HepG2 (cell line): ENCODE data around the gene TCAIM. TPM values are rescaled to one million over a fixed set of nuclear protein-coding genes. Genes with fewer than 3 reads are reported as not detected.
A peak's percentile ranks its signal among the peaks of the same experiment; 100 is the strongest.

Experiments
- ATF4 ChIP-seq, 2 experiments: fragments of 450-650 bp in 1 of 2; sonication (generic) in 1 of 2; formaldehyde crosslinking; IDR thresholded peaks; 2 replicates each; pipeline versions ENCODE4 v1.5.0 to v1.8.0; 2020 to 2022; ENCODE audit warnings: mild to moderate bottlenecking in 1 of 2, missing genetic modification reagents in 1 of 2
- CEBPG ChIP-seq: IDR thresholded peaks from 2 replicates; pipeline ENCODE4 v1.6.1; 2016
- CHD4 ChIP-seq: fragments of 200-600 bp; sonication (generic); IDR thresholded peaks from 2 replicates; pipeline ENCODE4 v1.7.0; 2017; ENCODE audit warnings: mild to moderate bottlenecking, low read length, borderline replicate concordance
- DRAP1 ChIP-seq: IDR thresholded peaks from 2 replicates; pipeline ENCODE4 v1.6.1; 2016; ENCODE audit warnings: missing genetic modification reagents, missing compliant biosample characterization
- GLMP ChIP-seq: sonication (generic); formaldehyde crosslinking; IDR thresholded peaks from 2 replicates; pipeline ENCODE4 v1.9.0; 2021; ENCODE audit warnings: missing genetic modification reagents, mild to moderate bottlenecking, borderline replicate concordance
- HOXA9 ChIP-seq: sonication (generic); formaldehyde crosslinking; IDR thresholded peaks from 2 replicates; pipeline ENCODE4 v1.8.1; 2022; ENCODE audit warnings: missing genetic modification reagents, mild to moderate bottlenecking, moderate library complexity, borderline replicate concordance
- IRF9 ChIP-seq: sonication (generic); formaldehyde crosslinking; IDR thresholded peaks from 2 replicates; pipeline ENCODE4 v1.8.0; 2022; ENCODE audit warnings: missing genetic modification reagents, mild to moderate bottlenecking, borderline replicate concordance
- MAX ChIP-seq: IDR thresholded peaks from 2 replicates; pipeline ENCODE4 v1.6.1; 2012; ENCODE audit warnings: inconsistent platforms
- NFE2L2 ChIP-seq: fragments of 150-350 bp; IDR thresholded peaks from 2 replicates; pipeline ENCODE4 v1.6.1; 2014; ENCODE audit warnings: low read length
- NR2C2 ChIP-seq: sonication (generic); formaldehyde crosslinking; IDR thresholded peaks from 2 replicates; pipeline ENCODE4 v1.4.0; 2020; ENCODE audit warnings: missing genetic modification reagents, mild to moderate bottlenecking, moderate library complexity, borderline replicate concordance
- SCMH1 ChIP-seq: sonication (generic); formaldehyde crosslinking; IDR thresholded peaks from 2 replicates; pipeline ENCODE4 v1.9.0; 2021; ENCODE audit warnings: missing genetic modification reagents, mild to moderate bottlenecking, borderline replicate concordance
- THAP9 ChIP-seq: sonication (generic); formaldehyde crosslinking; IDR thresholded peaks from 2 replicates; pipeline ENCODE4; 2020; ENCODE audit warnings: missing genetic modification reagents, mild to moderate bottlenecking, borderline replicate concordance
- ZNF234 ChIP-seq: sonication (generic); formaldehyde crosslinking; conservative IDR thresholded peaks from 2 replicates; pipeline ENCODE4 v1.5.1; 2020; ENCODE audit warnings: mild to moderate bottlenecking, missing genetic modification reagents
- ZNF326 ChIP-seq: sonication (generic); formaldehyde crosslinking; IDR thresholded peaks from 2 replicates; pipeline ENCODE4 v1.4.0; 2020; ENCODE audit warnings: missing genetic modification reagents, borderline replicate concordance
- ZNF451 ChIP-seq: sonication (generic); formaldehyde crosslinking; IDR thresholded peaks from 2 replicates; pipeline ENCODE4 v1.5.0; 2020; ENCODE audit warnings: mild to moderate bottlenecking, missing genetic modification reagents
- ZNF460 ChIP-seq: sonication (generic); formaldehyde crosslinking; IDR thresholded peaks from 2 replicates; pipeline ENCODE4 v1.5.1; 2020; ENCODE audit warnings: missing genetic modification reagents, mild to moderate bottlenecking, borderline replicate concordance
- ZNF530 ChIP-seq: sonication (generic); formaldehyde crosslinking; IDR thresholded peaks from 2 replicates; pipeline ENCODE4 v1.5.0; 2020; ENCODE audit warnings: low read depth, mild to moderate bottlenecking, missing genetic modification reagents
- ZNF563 ChIP-seq: sonication (generic); formaldehyde crosslinking; IDR thresholded peaks from 2 replicates; pipeline ENCODE4 v1.8.0; 2022; ENCODE audit warnings: mild to moderate bottlenecking, moderate library complexity, missing genetic modification reagents
- ZNF580 ChIP-seq: IDR thresholded peaks from 2 replicates; pipeline ENCODE4 v1.6.1; 2016; ENCODE audit warnings: low read depth, borderline replicate concordance
- ZNF629 ChIP-seq: sonication (generic); formaldehyde crosslinking; conservative IDR thresholded peaks from 2 replicates; pipeline ENCODE4 v1.5.0; 2020; ENCODE audit warnings: missing genetic modification reagents
- ZNF747 ChIP-seq: sonication (generic); formaldehyde crosslinking; IDR thresholded peaks from 2 replicates; pipeline ENCODE4 v1.8.1; 2023; ENCODE audit warnings: missing genetic modification reagents, mild to moderate bottlenecking, borderline replicate concordance
- ZNF883 ChIP-seq: sonication (generic); formaldehyde crosslinking; IDR thresholded peaks from 2 replicates; pipeline ENCODE4 v1.5.1; 2020; ENCODE audit warnings: mild to moderate bottlenecking, missing genetic modification reagents; ENCODE audit errors: not compliant biosample characterization
- ZZZ3 ChIP-seq: sonication (generic); formaldehyde crosslinking; IDR thresholded peaks from 2 replicates; pipeline ENCODE4 v1.4.0; 2020; ENCODE audit warnings: missing genetic modification reagents, mild to moderate bottlenecking, borderline replicate concordance
- polyA plus RNA-seq, 8 experiments: library from polyadenylated mRNA; depleted of rRNA in 3 of 8; stranded (reverse) in 7 of 8; unstranded in 1 of 8; fragments of >200 nt; fragmentation: Illumina TruSeq in 4 of 8; extraction: Trizol in 4 of 8; gene quantifications; 2 replicates each; pipeline versions ENCODE4 v1.2.1 to v1.2.3, GENCODE V29; 2011 to 2016; ENCODE audit warnings: low read depth in 4 of 8, missing spikeins in 1 of 8, mixed read lengths in 1 of 8; ENCODE audit not compliant: insufficient read depth in 1 of 8
- total RNA-seq, 5 experiments: library from RNA; depleted of rRNA; stranded (reverse); fragments of >200 nt; fragmentation: Illumina TruSeq; extraction: Trizol; gene quantifications; 2 replicates each; pipeline ENCODE4 v1.2.3, GENCODE V29; 2016; ENCODE audit warnings: low read depth in 1 of 5

The TCAIM gene
- total and polyA plus RNA-seq, 2 of the 13 experiments (the other 11 are each of a cell fraction or from before 2014, with no cell fraction given): 16.9 to 22.6 TPM

GRCh38 chr3:44359146-44359751 is 20.7 kb downstream of the TCAIM start (continued):
- TF ChIP-seq GLMP: no peak
- no peak for TF ChIP-seq CHD4
- TF ChIP-seq ZNF326: no peak
- TF ChIP-seq THAP9: no peak
- TF ChIP-seq HOXA9 (CRISPR knock-in tag): peak; percentile 87
- TF ChIP-seq ZNF629: no peak
- no peak for TF ChIP-seq SCMH1 (CRISPR knock-in tag)
- TF ChIP-seq DRAP1 (CRISPR knock-in tag): no peak
- no peak for TF ChIP-seq ZNF234
- no peak for TF ChIP-seq ZNF563 (CRISPR knock-in tag)
- TF ChIP-seq ATF4 (CRISPR knock-in tag; IDR thresholded peaks at IDR 0.05): peak in 1 of 2 experiments; percentile 70; a peak in 2 of 4 replicates
- peak; percentile 92 for TF ChIP-seq CEBPG
- TF ChIP-seq ZNF530: no peak
- no peak for TF ChIP-seq ZNF883 (CRISPR knock-in tag)
- peak; percentile 88 for TF ChIP-seq NR2C2 (CRISPR knock-in tag)
- TF ChIP-seq ZZZ3 (CRISPR knock-in tag): no peak
- TF ChIP-seq MAX: no peak; the same call in 1 of the 2 replicates
- TF ChIP-seq ZNF451 (CRISPR knock-in tag): no peak
- TF ChIP-seq ZNF580 (CRISPR knock-in tag): peak; percentile 74; the same call in 1 of the 2 replicates
- no peak for TF ChIP-seq ZNF460 (CRISPR knock-in tag)
- no peak for TF ChIP-seq NFE2L2
- no peak for TF ChIP-seq IRF9 (CRISPR knock-in tag)
- peak; percentile 76; the same call in 1 of the 2 replicates for TF ChIP-seq ZNF747 (CRISPR knock-in tag)
